DOHH2 (cell line): ENCODE results near the gene KCNJ11.

Experiments used
- CTCF ChIP-seq: fragments of 200-600 bp; sonication (generic); IDR thresholded peaks from one replicate; pipeline ENCODE4 v1.5.1; 2014; ENCODE audit warnings: antibody characterized with exemption, mild to moderate bottlenecking, low read depth, low read length; ENCODE audit not compliant: poor library complexity, severe bottlenecking
- EZH2phosphoT487 ChIP-seq: fragments of 200-600 bp; sonication (generic); IDR thresholded peaks from 2 replicates; pipeline ENCODE4 v1.6.1; 2017; ENCODE audit warnings: borderline replicate concordance, mild to moderate bottlenecking, antibody characterized with exemption, low read length, moderate library complexity, mixed read lengths

- TF ChIP-seq CTCF = no peak
- TF ChIP-seq EZH2phosphoT487 = no peak
These were observed 36.8 kb downstream of the KCNJ11 start, which contains the start of gene NCR3LG1 for GRCh38 chr11:17351510-17352176.
